Natural killer cell (primary cell): Measurements from ENCODE around the gene SPINK1. TPM values are rescaled to one million over a fixed set of nuclear protein-coding genes. Genes with fewer than 3 reads are reported as not detected.

Source experiments
- ATAC-seq, 3 donors: fragments of 150-1000 bp in 2 of 3; fragments of 200-7000 bp in 1 of 3; cut with Tn5 transposase; 1 replicate in 1 of 3; 2 replicates in 2 of 3; pipeline ENCODE4 v1.10.0; 2021; ENCODE audit warnings: mild to moderate bottlenecking in 2 of 3, moderate library complexity in 2 of 3
- DNase-seq, 2 donors: peaks; one replicate each; pipeline versions ENCODE4 v3.0.0 to v3.0.0-alpha.2; 2013 to 2021; ENCODE audit warnings: mixed read lengths in 1 of 2
- H3K27ac ChIP-seq: one replicate; pipeline ENCODE4 v1.5.1; 2013; ENCODE audit warnings: mild to moderate bottlenecking, low read length
- H3K27me3 ChIP-seq: one replicate; pipeline ENCODE4 v1.6.1; 2013; ENCODE audit warnings: low read length; ENCODE audit not compliant: control insufficient read depth, insufficient read depth
- H3K36me3 ChIP-seq: one replicate; pipeline ENCODE4 v1.6.1; 2013; ENCODE audit warnings: low read length; ENCODE audit not compliant: control insufficient read depth, insufficient read depth
- H3K4me1 ChIP-seq: one replicate; pipeline ENCODE4 v1.6.1; 2013; ENCODE audit warnings: low read length; ENCODE audit not compliant: control insufficient read depth, insufficient read depth
- H3K4me3 ChIP-seq: one replicate; pipeline ENCODE4 v1.5.1; 2013; ENCODE audit warnings: low read length
- H3K9me3 ChIP-seq: one replicate; pipeline ENCODE4 v1.6.1; 2013; ENCODE audit warnings: low read length; ENCODE audit not compliant: control insufficient read depth, insufficient read depth
- H3K27ac Mint-ChIP-seq, 2 donors: one replicate each; pipeline ENCODE4 v1.8.0; 2022; ENCODE audit warnings: mild to moderate bottlenecking in 2 of 2, mixed read lengths in 2 of 2, moderate library complexity in 1 of 2
- H3K27me3 Mint-ChIP-seq, 2 donors: one replicate each; pipeline ENCODE4 v1.8.0; 2022; ENCODE audit warnings: low read depth in 2 of 2, mixed read lengths in 2 of 2
- H3K36me3 Mint-ChIP-seq: one replicate; pipeline ENCODE4 v1.8.0; 2022; ENCODE audit warnings: mixed read lengths
- H3K4me1 Mint-ChIP-seq, 2 donors: one replicate each; pipeline ENCODE4 v1.8.0; 2022; ENCODE audit warnings: mixed read lengths in 2 of 2
- H3K4me3 Mint-ChIP-seq: one replicate; pipeline ENCODE4 v1.8.0; 2022; ENCODE audit warnings: mild to moderate bottlenecking, moderate library complexity, mixed read lengths
- H3K9me3 Mint-ChIP-seq, 2 donors: one replicate each; pipeline ENCODE4 v1.8.0; 2022; ENCODE audit warnings: mixed read lengths in 2 of 2
- WGBS: methylation state at CpG from one replicate; pipeline ENCODE4 v1.1.7; 2013; ENCODE audit warnings: missing lambda C conversion rate; ENCODE audit not compliant: insufficient coverage; 5-methylcytosine and 5-hydroxymethylcytosine counted together
- intact Hi-C: fragments of 100-400 bp; cut with micrococcal nuclease; formaldehyde crosslinking; loops from one replicate; pipeline ENCODE4 v1.14.2; 2022
- total RNA-seq, 4 donors: library from RNA; stranded (reverse); fragments of 120-200 nt in 1 of 4; gene quantifications; one replicate each; pipeline versions ENCODE4 v1.2.3 to v1.2.4, GENCODE V29; 2013 to 2022
- TF ChIP-seq, protein P1 (sequence below): fragments of 200-600 bp; IDR thresholded peaks from one replicate; pipeline ENCODE4 v1.8.0; 2022; ENCODE audit warnings: antibody characterized with exemption

Gene SPINK1
- total RNA-seq, 3 donors from 2014 or later (not counting 1 experiment from before 2014, with no cell fraction given), result not detected

DNA sequence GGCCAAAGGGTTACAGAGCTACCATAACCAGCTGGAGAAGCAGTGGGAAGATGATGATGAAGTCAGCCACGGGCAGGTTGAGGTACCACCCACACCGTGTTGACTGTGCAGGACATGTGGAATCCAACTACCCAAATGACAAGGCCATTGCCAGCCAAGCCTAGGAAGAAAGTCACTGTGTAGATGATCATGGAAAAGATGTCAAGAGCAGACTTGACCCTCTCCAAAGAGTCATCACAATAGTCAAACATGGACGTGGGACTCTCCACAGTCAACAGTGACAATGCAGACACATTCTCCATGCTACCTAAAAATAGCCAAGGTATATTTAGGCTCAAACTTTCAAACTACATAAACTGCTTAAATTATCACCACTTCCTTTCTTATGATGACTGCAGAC, 20.9 kb upstream of the SPINK1 start:
- no peak overlapping the region for H3K4me3 Mint-ChIP-seq
- H3K27ac ChIP-seq, result no peak overlapping the region
- H3K4me1 Mint-ChIP-seq, result peaks cover 0 to under 1% of the 10 kb centered on the region in 2 donors
- DNase-seq (no peak), ATAC-seq (peak in 1 of 3 donors; percentile 17)
- no peaks in the 10 kb centered on the region for H3K36me3 Mint-ChIP-seq
- H3K27me3 Mint-ChIP-seq, result peaks cover 13 to 26% of the 10 kb centered on the region in 2 donors
- 69% methylated on average over 3 of the region's 3 CpGs for WGBS
- H3K27me3 ChIP-seq, result no peaks in the 10 kb centered on the region
- no peaks in the 10 kb centered on the region for H3K9me3 Mint-ChIP-seq
- H3K4me3 ChIP-seq, result no peak overlapping the region
- H3K4me1 ChIP-seq, result no peaks in the 10 kb centered on the region
- H3K27ac Mint-ChIP-seq, result no peak overlapping the region
- no peaks in the 10 kb centered on the region for H3K9me3 ChIP-seq
- no peaks in the 10 kb centered on the region for H3K36me3 ChIP-seq
- TF ChIP-seq, protein P1, sequence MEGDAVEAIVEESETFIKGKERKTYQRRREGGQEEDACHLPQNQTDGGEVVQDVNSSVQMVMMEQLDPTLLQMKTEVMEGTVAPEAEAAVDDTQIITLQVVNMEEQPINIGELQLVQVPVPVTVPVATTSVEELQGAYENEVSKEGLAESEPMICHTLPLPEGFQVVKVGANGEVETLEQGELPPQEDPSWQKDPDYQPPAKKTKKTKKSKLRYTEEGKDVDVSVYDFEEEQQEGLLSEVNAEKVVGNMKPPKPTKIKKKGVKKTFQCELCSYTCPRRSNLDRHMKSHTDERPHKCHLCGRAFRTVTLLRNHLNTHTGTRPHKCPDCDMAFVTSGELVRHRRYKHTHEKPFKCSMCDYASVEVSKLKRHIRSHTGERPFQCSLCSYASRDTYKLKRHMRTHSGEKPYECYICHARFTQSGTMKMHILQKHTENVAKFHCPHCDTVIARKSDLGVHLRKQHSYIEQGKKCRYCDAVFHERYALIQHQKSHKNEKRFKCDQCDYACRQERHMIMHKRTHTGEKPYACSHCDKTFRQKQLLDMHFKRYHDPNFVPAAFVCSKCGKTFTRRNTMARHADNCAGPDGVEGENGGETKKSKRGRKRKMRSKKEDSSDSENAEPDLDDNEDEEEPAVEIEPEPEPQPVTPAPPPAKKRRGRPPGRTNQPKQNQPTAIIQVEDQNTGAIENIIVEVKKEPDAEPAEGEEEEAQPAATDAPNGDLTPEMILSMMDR, result no peak
- intact Hi-C loops, result no loop called here

DNA sequence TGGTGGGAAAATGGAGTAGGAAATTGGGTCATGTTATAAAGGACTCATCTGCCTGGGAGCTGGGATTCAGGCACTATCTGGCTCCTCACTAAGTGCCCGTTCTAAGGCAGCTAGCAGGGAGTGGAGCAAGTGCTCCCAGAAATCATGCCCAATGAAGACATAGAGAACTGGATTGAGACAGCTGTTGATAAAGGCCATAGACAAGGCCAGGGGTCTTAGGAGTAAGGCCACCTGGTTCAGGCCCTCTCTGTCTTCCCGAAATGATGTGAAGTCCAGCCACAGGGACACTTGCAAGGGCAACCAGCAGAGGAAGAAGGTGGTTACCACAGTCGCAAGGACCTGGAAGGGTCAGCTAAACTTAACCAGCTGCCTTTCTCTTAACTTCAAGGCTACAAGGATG, 20.1 kb upstream of the SPINK1 start:
- no peaks in the 10 kb centered on the region for H3K36me3 ChIP-seq
- Mint-ChIP-seq H3K27ac (no peak overlapping the region), H3K9me3 (no peaks in the 10 kb centered on the region), H3K27me3 (peaks cover 13 to 34% of the 10 kb centered on the region in 2 donors), H3K36me3 (no peaks in the 10 kb centered on the region), H3K4me3 (no peak overlapping the region), H3K4me1 (no peaks in the 10 kb centered on the region)
- H3K4me3 ChIP-seq, result no peak overlapping the region
- ATAC-seq (no peak), DNase-seq (no peak)
- TF ChIP-seq, protein P1, result no peak
- no peak overlapping the region for H3K27ac ChIP-seq
- H3K9me3 ChIP-seq, result no peaks in the 10 kb centered on the region
- WGBS, result 88% methylated on average over 3 of the region's 3 CpGs
- no peaks in the 10 kb centered on the region for H3K4me1 ChIP-seq
- intact Hi-C loops, result no loop called here
- no peaks in the 10 kb centered on the region for H3K27me3 ChIP-seq

DNA sequence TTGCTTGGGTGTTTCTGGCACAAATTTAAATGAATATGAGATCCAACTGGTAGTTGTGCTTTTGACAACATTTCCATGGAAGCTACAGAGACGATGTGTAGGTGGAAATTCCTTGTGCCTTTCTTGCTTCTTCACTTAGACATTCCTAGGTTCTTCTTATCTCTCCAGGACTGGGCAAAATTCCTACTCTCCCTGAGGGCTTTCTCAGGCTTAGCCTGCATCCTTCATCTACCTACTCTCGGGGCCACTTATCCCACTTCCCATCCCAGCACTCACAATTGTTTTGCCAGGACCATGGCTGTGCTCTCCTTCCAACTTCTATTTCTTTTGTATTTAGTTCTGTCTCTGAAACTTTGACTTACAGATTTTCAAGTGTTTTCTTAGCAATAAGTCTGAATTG, 17.8 kb upstream of the SPINK1 start:
- WGBS, result 82% methylated on average over 2 of the region's 2 CpGs
- intact Hi-C loops, result no loop called here
- no peak overlapping the region for H3K4me3 Mint-ChIP-seq

DNA sequence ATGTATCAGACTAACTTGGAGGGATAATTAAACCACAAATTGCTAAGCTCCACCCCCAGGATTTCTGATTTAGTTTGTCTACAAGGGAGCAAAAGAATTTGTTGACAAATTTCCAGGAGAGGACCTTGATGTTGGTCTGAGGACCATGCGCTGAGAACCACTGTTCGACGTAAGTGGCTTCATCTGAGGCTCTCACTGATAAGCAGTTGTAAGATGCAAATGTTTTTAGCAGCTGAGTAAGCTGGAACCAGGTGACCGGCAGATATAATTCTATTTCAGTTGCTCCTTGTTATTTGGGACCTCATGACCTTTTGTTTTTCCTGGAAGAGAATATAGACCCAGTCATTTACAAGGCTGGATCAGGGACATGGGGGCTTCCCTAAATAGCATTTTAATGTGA, 14.1 kb upstream of the SPINK1 start:
- Mint-ChIP-seq H3K9me3 (no peaks in the 10 kb centered on the region), H3K4me1 (no peaks in the 10 kb centered on the region), H3K27ac (no peak overlapping the region), H3K4me3 (no peak overlapping the region), H3K36me3 (no peaks in the 10 kb centered on the region), H3K27me3 (peaks cover 17 to 53% of the 10 kb centered on the region in 2 donors)
- peaks cover 2% of the 10 kb centered on the region for H3K27me3 ChIP-seq
- TF ChIP-seq, protein P1, result no peak
- DNase-seq (no peak), ATAC-seq (no peak)
- H3K36me3 ChIP-seq, result no peaks in the 10 kb centered on the region
- H3K27ac ChIP-seq, result no peak overlapping the region
- no peaks in the 10 kb centered on the region for H3K9me3 ChIP-seq
- intact Hi-C loops, result no loop called here
- 94% methylated on average over 4 of the region's 4 CpGs for WGBS
- H3K4me1 ChIP-seq, result no peaks in the 10 kb centered on the region
- no peak overlapping the region for H3K4me3 ChIP-seq

More for the DNA sequence above, 17.8 kb upstream of the SPINK1 start:
- H3K4me3 ChIP-seq, result no peak overlapping the region
- no peaks in the 10 kb centered on the region for H3K36me3 ChIP-seq
- no peak overlapping the region for H3K27ac Mint-ChIP-seq
- H3K27me3 Mint-ChIP-seq, result peaks cover 15 to 40% of the 10 kb centered on the region in 2 donors
- H3K4me1 Mint-ChIP-seq, result no peaks in the 10 kb centered on the region
- no peaks in the 10 kb centered on the region for H3K9me3 Mint-ChIP-seq
- ATAC-seq (no peak), DNase-seq (no peak)
- no peaks in the 10 kb centered on the region for H3K27me3 ChIP-seq
- H3K27ac ChIP-seq, result no peak overlapping the region
- TF ChIP-seq, protein P1, result no peak
- H3K4me1 ChIP-seq, result no peaks in the 10 kb centered on the region
- H3K36me3 Mint-ChIP-seq, result no peaks in the 10 kb centered on the region
- H3K9me3 ChIP-seq, result no peaks in the 10 kb centered on the region
